Stimulated activated CD4-positive, alpha-beta T cell treated with anti-CD3 and anti-CD28 coated beads, Interleukin-12 subunit alpha, Interleukin-12 subunit beta, amount 100 ng/mL, for 24 hours (primary cell): ENCODE data around the gene TACC2.

Experiments
- DNase-seq, 2 experiments: peaks; one replicate each; pipeline ENCODE4 v3.0.0-alpha.2; 2020; ENCODE audit warnings: low read depth in 2 of 2

The TACC2 gene

DNA sequence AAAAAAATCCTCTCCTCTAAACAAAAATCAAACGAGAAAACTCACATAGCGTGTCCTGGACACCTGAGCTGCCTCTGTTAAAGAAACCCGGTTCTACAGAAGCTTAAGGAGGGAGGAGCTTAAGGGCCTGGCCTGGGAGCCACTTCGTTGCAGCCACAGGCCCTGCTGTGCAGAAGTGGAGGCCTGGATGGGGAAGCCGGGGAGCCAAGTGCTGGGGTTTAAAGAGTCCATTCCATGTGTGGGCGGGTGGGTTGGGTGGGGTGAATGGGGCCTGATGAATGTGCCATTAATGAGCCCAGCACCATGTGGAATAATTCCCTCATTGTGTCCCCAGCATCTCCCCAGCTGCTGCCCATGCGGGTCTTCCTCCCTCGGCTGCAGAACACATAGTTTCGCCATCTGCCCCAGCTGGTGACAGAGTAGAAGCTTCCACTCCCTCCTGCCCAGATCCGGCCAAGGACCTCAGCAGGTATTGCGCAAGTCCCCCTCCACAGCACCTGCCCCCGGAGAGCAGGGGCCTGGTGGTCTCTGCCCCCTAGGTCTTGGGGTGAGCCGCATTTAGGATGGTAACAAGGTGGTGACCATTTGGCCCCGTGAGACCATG is 154.4 kb downstream of the TACC2 start:
- no peak for DNase-seq

DNA sequence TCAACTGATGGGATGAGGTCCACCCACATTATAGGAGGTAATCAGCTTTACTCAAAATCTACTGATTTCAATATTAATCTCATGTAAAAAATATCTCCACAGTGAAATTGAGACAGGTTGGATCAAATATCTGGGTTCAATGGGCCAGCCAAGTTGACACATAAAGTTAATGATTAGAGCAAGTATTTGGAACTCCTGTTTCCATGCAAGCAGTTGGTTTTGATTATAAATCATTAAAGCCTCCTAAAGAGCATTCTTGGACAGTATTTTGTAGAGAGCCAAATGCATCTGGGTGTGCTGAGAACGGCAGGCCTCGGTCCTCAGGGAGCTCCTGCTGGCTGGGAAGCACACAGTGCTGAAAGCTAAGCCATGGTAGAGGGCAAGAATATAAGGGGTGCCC is 155.2 kb downstream of the TACC2 start:
- DNase-seq: no peak

DNA sequence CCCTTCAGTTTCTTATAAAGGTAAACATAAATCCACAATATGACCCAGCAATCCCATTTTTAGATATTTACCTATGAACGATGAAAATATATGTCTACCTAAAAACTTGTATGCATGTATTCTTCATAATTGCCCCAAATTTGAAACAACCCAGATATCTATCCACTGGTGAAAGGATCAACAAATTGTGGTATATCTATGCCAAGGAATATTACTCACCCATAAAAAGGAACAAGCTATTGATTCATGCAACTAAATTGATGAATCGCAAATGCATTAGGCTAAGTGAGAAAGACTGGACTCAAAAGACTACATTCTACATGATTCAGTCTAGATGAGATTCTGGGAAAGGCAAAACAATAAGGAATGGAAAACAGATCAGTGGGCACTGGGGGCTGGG is 156.2 kb downstream of the TACC2 start:
- DNase-seq: no peak

DNA sequence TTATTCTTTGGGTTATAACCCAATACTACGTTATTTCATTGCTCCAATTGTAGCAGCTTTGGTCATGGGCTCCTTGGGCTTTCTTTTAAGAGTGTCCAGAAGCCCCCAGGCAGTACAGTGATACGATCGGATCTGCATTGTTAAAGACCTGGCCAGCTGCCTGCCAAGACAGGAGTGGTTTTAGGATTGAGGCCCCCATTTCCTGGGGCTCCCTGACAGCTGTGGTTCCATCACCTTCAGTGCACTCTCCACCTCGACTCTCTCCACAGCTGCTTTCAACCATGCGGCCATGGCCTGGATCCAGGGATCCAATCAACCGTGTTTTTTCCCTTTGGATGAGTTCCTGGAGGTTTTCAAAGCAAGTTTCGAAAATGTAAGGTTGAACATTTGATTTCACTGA is 158.7 kb downstream of the TACC2 start:
- DNase-seq: no peak

DNA sequence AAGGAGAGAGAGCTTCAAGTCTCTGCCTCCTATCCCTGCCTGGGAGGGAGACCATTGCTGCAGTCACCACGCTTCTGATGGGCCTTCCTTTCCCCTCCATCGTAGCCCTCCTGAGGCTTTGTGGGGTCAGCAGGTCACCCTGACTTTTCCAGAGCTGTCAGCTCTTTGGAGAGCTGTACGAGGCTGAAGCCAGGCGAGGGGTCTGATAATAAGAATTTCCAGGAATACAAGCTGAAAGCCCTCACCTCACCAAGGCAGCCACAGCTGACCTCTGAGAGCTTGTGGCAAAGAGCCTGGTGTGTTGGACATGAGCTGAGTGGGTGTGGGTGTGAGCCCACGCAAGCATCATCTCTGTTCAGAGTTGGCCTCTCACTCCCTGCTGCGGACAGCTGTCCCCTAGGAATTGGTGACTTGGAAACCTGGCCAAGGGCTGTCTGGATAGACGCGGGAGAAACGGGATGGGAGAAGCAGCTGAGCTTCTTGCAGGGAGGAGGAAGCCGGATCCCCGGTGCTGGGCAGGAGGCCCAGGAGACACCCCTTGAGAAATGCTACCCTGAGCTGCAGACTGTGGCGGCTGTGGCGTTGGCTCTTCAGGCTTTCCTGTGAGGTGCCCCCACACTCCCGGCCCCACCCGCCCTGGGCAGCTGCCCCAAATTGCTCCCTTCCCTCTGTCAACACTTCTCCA is 160.1 kb downstream of the TACC2 start:
- DNase-seq: no peak

DNA sequence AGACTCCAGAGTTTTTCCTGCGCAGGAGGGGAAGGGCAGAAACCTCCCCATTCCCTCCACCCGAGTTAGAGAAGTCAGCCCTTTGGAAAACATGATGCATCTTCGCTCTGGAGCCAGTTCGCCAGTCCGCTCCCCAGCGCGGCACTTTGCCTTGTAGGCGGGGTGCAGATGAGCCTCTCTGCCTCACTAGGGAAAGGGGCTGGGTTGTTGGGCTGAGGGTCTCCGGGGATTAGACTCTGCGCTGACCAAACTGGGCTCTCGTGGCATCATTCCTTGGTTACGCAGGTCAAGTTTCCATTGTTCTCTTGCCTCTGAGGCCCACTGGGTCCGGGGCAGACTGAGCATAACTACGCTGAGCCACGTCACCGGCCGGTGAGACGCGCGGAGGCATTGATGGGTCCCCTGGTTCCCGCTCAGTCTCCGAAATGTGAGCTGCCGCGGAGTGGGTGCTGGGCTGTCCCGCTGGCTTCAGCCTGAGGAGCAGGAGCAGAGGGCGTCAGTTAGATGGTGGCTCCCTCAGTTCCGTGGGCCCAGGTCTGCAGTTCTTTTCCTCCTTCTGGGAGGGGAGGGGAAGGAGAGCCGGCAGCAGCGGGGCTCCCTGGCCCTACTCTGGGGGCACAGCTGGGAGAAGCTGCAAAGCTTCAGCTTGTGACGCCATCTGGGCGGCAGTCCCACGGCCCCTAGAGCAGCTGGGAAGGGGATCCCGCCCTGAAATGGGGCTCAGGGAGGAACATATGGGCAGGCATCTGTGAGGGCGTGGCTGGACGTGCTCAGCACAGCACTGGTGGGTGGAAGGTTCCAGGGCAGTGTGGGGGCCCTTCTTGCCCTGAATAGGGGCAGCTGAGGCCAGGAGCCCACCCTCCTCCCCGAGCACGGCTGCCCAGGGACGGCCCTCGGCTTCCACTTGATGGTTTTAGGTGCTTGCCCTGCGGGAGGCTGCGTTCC is 160.9 kb downstream of the TACC2 start:
- DNase-seq: no peak

DNA sequence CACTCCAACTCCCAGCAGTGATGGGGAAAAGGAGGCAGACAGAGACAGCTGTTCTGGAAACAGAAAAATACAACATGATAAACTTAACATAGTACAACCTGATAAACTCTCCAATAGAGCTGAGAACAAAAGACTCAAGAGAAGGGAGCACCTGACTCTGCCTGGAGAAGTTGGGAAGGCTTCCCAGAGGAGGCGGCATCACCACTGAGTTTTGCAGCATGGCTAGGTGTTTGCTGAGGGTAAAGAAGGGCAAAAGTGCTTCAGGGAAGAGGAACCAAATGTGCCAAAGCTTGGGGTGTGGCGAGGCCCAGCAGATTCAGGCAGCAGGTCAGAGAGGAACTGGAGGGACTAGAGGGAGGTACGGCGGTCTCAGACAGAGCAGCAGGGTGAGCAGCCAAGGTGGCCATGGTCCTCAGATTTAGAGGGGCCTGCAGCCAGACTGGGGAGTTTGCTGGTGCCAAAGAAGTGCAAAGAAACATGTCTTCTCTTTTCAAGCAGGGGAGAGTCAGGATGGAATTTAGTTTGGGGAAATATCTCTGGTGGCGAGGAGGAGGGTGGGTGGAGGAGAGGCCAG is 162.2 kb downstream of the TACC2 start:
- no peak for DNase-seq

DNA sequence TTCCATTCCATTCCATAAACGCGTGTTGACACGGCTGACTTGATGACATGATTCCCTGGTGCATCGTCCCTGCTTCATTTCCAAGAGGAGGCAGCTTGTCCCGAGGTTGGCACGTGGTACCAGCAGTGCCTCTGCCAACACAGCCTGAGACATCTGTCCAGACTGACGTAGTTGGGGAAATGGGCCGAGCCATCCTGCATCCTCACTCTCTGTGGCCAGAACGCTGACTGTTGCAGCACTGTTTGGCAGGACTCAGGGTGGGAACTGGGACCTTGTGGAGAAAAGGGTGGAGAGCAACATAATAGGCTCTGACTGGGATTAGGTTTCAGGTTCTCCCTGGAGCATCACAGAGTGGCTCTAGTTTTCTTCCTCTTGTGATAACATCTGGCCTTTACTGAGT is 163.6 kb downstream of the TACC2 start:
- no peak for DNase-seq

DNA sequence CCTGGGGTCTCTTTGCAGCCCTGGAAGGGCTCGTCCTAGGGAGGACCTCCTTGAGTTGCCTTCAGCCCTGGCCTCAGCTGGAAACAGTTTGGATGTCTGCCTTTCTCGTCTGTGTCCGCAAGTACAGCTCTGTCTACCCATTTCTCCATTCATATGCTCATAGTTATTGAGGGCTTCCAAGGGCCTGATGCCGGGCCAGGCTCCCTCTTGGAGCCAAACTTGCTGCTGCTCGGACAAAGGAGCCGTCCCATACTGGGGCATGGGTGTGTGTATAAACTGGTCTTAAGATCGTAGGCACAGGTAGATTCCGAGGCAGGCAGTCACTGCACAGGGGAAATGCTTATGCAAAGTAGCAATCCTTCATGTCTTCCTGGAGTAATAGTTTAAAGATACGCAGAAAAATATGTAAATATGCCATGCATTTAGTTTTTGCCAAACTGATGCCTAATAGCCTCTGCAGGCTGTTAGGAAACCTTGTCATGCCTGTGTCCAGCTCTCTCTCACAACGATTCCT is 165.1 kb downstream of the TACC2 start:
- no peak for DNase-seq

DNA sequence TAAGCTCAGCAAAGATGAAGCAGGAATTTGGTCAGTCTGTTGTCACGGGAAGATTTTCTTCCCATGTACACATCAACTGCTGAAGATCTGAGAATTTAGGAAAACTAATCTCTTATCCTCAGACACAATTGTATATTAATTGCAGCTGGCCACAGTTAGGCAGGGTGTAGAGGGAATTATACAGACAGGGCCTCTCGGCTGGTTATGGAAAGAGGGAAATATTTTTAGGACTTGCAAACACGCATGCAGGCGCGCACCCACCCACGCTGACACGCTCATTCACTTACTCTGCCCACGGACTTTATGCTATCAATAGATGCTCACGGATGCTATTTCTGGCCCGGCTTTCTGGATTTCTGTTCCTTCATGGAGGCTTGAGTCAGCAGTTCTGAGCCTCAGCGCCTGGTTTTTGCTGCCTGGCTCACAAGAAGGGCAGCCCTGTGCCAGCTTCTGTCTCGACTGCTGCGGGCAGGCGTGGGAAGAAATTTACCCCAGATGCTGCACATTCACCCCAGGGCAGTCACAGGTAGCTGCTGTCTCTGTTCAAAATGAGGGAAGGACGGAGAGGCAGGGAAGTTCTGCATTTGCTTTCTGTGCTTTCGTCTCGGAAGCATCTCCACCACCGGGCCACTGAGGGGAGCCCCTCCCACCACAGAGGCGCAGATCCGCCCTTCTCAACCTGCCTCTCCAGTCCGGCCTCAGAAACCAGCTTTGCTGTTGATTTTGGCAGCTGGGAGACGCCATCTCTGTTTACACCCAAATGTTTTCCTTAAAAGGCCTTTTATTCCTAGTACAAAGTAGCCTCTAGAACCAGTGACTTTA is 165.8 kb downstream of the TACC2 start:
- no peak for DNase-seq

DNA sequence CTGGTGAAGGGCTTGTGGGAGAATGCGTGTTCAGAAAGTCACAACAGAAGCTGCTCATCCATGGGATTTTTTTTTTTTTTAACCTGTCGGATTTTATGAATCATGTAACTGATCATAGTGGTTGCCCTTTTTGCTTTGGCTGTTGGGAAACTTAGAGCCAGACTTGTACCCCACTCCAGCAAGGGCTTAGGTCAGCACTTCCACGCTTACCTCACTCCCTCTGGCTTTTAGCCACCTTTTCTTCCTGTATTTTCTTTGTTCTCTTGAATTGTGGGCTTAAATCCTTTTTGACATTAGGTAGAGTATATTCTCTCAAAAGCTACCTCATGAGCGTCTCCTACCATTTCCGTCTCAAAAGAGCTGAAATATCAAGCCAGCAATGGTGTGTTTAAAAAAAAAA is 168.5 kb downstream of the TACC2 start:
- DNase-seq: no peak

DNA sequence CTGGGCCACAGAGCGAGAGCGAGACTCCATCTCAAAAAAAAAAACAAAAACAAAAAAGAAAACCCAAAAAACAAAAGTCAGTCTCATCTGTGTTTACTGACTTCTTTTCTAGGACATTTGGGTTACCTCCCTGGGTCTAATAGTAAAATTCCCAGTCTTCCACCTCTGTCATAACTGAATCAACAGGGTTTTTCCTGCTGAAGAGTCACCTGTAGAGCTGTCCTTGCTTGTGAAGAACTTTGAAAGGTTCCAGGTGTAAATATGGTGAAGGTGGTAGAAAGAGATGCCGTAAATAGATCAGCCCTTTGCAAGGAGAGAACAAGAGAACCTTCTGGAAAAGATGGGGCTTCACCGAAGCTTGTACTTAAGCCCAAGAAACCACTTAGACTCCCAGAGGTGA is 169.4 kb downstream of the TACC2 start:
- no peak for DNase-seq

DNA sequence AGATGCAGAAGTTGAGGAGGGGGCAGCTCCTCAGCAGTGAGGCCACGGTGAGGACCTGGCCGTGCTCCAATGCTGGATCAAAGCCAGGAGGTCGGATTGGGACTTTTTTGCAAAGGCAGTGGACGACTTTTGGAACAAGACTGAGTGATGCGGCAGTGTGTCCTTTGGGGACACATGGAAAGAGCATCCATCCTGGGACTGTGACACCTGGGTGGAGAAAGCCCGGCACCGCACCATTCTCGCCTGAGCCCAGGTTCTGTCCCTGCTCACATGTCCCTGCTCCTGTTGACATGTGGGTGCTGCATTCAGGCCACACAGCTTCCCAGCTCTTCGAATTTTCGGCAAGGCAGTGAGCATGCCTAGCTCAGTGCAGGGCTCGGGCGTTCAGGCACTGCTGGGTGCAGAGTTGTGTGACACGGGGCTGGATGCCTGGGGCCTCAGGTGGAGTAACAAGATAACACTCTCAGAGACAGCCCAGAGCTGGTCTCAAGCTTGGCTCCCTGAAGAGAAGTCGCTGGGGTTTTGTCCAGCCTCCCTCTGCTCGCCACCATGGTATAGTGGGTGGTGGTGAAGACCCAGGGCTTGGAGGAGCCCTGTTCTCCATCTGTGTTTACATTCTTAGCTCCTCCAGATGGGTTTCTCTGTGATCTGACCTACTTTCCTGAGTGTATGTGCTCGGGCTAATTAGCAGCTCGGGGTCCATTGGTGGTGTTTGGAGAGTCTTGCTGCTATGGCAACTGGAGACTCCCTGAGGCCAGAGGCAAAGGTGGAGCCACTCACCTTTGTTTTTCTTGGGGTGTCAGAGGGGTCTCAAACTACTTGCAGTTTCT is 170.4 kb downstream of the TACC2 start:
- DNase-seq: no peak

DNA sequence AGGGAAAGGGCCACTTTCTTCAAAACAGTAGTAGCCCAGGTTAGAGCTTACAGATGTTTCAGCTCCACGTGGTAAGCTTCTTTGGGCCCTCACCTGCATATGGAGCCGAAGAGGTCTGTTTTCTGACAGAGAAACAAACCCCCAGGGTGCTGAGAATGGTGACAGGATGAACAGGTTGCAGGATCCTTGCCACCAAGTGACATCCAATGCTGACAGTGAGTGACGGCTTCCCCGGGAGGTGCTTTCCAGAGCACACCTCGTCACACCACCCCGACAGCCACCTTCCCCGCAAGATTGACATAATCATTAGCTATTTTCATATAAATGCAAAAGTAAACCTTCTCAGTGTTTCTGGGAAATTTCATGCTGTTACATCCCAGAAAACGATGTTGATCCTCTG is 172.8 kb downstream of the TACC2 start:
- no peak for DNase-seq

DNA sequence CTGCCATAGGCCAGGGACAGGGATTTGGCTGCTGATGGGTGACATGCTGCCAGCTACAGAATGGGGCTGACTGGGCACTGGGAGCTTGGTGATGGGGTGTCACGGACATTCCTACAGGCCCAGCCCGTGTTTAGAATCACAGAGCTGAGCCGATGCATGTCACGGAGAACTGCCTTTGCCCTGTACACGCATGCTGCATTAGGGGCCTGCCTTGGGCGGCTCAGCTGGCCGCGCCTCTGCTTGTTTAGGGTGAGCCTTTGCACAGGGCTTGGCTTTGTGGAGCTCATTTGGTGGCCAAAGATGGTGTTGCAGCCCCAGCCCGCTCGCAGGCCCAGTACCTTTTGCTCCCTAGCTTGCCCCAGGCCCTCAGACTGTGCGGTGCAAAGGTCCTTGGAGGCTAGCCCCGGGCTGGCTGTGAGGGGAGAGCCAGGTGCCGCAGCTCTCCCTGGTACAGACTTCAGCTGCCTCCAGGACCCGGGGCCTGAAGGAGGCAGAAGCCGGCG is 173.8 kb downstream of the TACC2 start:
- no peak for DNase-seq

DNA sequence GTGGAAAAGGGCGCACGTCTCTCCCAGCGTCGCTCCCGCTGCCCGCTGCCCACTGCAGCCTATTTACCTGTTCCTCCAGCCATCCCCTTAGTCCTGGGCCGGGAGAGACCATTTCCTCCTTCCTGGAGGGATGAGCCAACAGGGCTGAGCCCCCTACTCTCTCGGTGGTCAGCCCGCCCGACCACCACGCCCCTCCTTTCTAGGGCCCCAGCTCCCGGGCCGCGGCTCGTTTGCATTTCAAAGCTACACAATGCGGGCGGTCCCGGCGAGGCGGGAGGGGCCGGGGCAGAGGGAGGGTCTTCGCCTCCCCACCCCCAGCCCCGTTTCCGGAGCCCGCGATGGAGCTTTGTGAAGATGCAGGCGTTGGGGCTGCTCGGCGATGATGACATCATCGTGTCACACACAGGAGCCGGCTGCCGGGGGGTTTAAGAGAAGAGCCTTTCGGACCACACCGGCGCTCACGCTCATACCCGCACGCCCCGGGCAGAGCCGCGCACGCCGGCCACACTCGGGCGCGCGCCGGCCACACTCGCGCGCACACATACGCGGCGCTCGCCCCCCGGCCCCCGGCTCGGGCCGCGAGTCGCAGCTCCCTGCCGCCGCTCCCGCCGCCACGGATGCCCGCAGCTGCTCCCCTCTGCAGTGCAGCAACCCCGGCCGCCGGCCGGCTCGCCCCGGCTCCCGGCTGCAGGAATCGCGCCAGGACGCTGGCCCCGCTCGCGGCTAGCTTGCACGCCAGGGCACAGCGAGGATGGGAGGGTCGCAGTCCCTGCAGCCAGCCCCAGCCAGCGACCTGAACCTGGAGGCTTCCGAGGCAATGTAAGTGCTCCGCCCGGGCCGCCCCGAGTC is 174.4 kb downstream of the TACC2 start:
- no peak for DNase-seq

DNA sequence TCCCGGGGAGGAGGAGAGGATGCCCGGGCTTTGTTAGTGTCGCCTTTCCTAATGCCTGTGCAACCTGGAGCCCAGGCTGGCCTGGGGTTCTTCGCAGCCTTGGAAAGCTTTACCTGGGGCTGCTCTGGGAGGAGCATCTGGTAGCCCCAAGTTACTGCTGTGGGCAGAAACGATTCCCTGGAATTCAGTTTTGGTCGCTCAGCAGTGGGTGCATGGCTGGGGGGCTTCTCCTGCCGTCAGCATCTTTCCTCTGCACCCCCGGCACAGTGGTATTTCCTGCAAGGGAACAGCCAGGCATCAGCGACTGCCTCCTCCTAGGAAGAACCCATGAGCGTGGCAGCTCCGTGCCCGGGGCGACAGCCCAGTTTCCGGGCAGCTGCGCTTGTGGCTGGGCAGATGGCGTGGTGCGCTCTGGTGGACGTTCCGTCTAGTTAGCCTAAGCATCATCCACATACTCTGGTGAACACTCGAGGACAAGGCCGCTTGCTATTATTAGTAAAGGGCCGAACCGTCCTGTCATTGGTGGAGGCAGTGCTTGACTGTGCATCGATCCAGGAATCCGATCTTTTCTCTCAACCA is 175.1 kb downstream of the TACC2 start:
- no peak for DNase-seq

DNA sequence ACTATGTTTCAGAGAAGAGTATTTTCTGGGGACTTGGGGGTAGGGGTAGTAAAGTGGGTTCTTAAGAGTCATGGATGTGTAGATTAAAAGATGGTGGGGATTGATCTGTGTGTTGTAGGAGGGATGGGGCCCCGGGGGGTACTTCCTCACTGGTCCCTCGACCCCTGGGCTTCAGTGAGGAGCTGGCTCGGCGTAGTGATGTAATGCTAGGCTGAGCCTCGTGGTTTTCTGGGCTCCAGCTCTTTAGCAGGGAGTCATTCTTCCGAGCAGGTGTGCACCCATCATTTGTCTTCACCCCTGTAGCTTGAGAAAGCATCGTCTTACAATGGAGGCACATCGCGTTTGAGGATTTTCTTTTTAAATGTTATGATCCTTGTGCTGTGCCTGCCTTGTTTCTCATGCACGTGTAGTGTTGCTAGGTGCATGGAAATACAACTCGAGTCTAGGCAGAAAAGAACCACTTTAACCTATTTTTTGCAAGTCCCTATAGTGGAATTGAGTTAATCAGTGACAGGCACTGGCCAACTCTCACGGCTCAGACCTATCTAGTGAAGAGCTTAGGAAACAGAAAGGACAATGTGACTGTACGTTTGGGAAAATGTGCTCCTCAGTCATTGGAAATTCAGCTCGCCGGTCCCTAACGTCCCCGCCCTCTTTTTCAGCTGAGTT is 176.0 kb downstream of the TACC2 start:
- DNase-seq: no peak
